CD14-positive monocyte (primary cell): Measurements from ENCODE around the gene EPB41L5. TPM values are rescaled to one million over a fixed set of nuclear protein-coding genes. Genes with fewer than 3 reads are reported as not detected.

Experiments
- DNase-seq, 3 donors: peaks; one replicate each; pipeline ENCODE4 v3.0.0-alpha.2; 2011 to 2022
- H2AFZ ChIP-seq: 2 replicates; pipeline ENCODE4 v1.6.0; 2012; ENCODE audit warnings: mild to moderate bottlenecking, low read depth, low read length, inconsistent platforms; ENCODE audit not compliant: insufficient read depth, poor library complexity, severe bottlenecking
- H3K27ac ChIP-seq, 2 donors: 1 replicate in 1 of 2; 2 replicates in 1 of 2; pipeline ENCODE4 v1.5.1; 2012 to 2013; ENCODE audit warnings: low read length in 2 of 2, control low read depth in 1 of 2, inconsistent platforms in 1 of 2, low read depth in 1 of 2, mild to moderate bottlenecking in 1 of 2
- H3K27me3 ChIP-seq, 2 donors: one replicate each; pipeline versions ENCODE4 v1.6.0 to v1.6.1; 2011 to 2013; ENCODE audit warnings: low read length in 2 of 2; ENCODE audit not compliant: control insufficient read depth in 2 of 2, insufficient read depth in 2 of 2
- H3K36me3 ChIP-seq, 2 donors: replicated peaks in 1 of 2; 1 replicate in 1 of 2; 2 replicates in 1 of 2; pipeline versions ENCODE4 v1.5.1 to v1.6.1; 2012 to 2013; ENCODE audit warnings: low read length in 2 of 2, control low read depth in 1 of 2, inconsistent platforms in 1 of 2, mild to moderate bottlenecking in 1 of 2; ENCODE audit not compliant: insufficient read depth in 2 of 2, control insufficient read depth in 1 of 2
- H3K4me1 ChIP-seq, 2 donors: 1 replicate in 1 of 2; 2 replicates in 1 of 2; pipeline versions ENCODE4 v1.5.1 to v1.6.1; 2012 to 2013; ENCODE audit warnings: low read length in 2 of 2, control low read depth in 1 of 2, inconsistent platforms in 1 of 2, mild to moderate bottlenecking in 1 of 2, moderate library complexity in 1 of 2; ENCODE audit not compliant: insufficient read depth in 2 of 2, control insufficient read depth in 1 of 2
- H3K4me2 ChIP-seq: replicated peaks from 2 replicates; pipeline ENCODE3; 2012; ENCODE audit warnings: low read length, moderate library complexity, mild to moderate bottlenecking; ENCODE audit not compliant: poor library complexity, severe bottlenecking; ENCODE audit errors: extremely low read depth
- H3K4me3 ChIP-seq, 3 experiments: fragments of 200-600 bp in 1 of 3; sonication (generic) in 1 of 3; replicated peaks in 1 of 3; 1 replicate in 2 of 3; 2 replicates in 1 of 3; pipeline ENCODE4 v1.5.1; 2011 to 2013; ENCODE audit warnings: low read length in 3 of 3, mild to moderate bottlenecking in 3 of 3, control low read depth in 2 of 3, low read depth in 2 of 3, inconsistent platforms in 1 of 3, moderate library complexity in 1 of 3
- H3K79me2 ChIP-seq: 2 replicates; pipeline ENCODE4 v1.6.0; 2012; ENCODE audit warnings: mild to moderate bottlenecking, control low read depth, inconsistent platforms, low read length, moderate library complexity; ENCODE audit not compliant: insufficient read depth
- H3K9ac ChIP-seq: 2 replicates; pipeline ENCODE4 v1.6.0; 2017; ENCODE audit warnings: low read length, mild to moderate bottlenecking; ENCODE audit not compliant: insufficient read depth, poor library complexity, severe bottlenecking
- H3K9me3 ChIP-seq, 2 donors: replicated peaks in 1 of 2; 1 replicate in 1 of 2; 2 replicates in 1 of 2; pipeline versions ENCODE4 v1.5.1 to v1.6.1; 2012 to 2013; ENCODE audit warnings: low read length in 2 of 2, control low read depth in 1 of 2; ENCODE audit not compliant: control insufficient read depth in 1 of 2, insufficient read depth in 1 of 2
- H4K20me1 ChIP-seq: 2 replicates; pipeline ENCODE4 v1.6.0; 2012; ENCODE audit warnings: mild to moderate bottlenecking, low read length, control low read depth, moderate library complexity; ENCODE audit not compliant: insufficient read depth
- H3K27ac Mint-ChIP-seq, 7 donors: one replicate each; pipeline ENCODE4 v1.8.0; 2020; ENCODE audit warnings: mild to moderate bottlenecking in 7 of 7, mixed read lengths in 7 of 7, moderate library complexity in 6 of 7, inconsistent platforms in 2 of 7
- H3K27me3 Mint-ChIP-seq, 3 donors: one replicate each; pipeline ENCODE4 v1.8.0; 2021 to 2022; ENCODE audit warnings: low read depth in 3 of 3, mild to moderate bottlenecking in 3 of 3, mixed read lengths in 3 of 3, moderate library complexity in 3 of 3, inconsistent platforms in 1 of 3
- H3K36me3 Mint-ChIP-seq, 2 donors: one replicate each; pipeline ENCODE4 v1.8.0; 2020; ENCODE audit warnings: mixed read lengths in 2 of 2, inconsistent platforms in 1 of 2, mild to moderate bottlenecking in 1 of 2
- H3K4me1 Mint-ChIP-seq: one replicate; pipeline ENCODE4 v1.8.0; 2020; ENCODE audit warnings: mild to moderate bottlenecking, mixed read lengths
- H3K4me3 Mint-ChIP-seq, 2 donors: one replicate each; pipeline ENCODE4 v1.8.0; 2020; ENCODE audit warnings: mild to moderate bottlenecking in 2 of 2, mixed read lengths in 2 of 2, moderate library complexity in 1 of 2
- H3K9me3 Mint-ChIP-seq, 7 donors: one replicate each; pipeline ENCODE4 v1.8.0; 2020 to 2022; ENCODE audit warnings: mixed read lengths in 7 of 7, mild to moderate bottlenecking in 6 of 7, moderate library complexity in 6 of 7, inconsistent platforms in 2 of 7
- CTCF ChIP-seq: fragments of 200-600 bp; IDR thresholded peaks from one replicate; pipeline ENCODE4 v1.8.0; 2022; ENCODE audit warnings: antibody characterized with exemption, mild to moderate bottlenecking
- WGBS: methylation state at CpG from one replicate; pipeline ENCODE4 v1.1.5; 2013; ENCODE audit warnings: missing lambda C conversion rate; ENCODE audit not compliant: insufficient coverage; 5-methylcytosine and 5-hydroxymethylcytosine counted together
- intact Hi-C, 2 donors: fragments of 100-400 bp; cut with micrococcal nuclease; formaldehyde crosslinking; loops; one replicate each; pipeline versions ENCODE4 v1.15.0 to v1.15.1; 2023
- polyA plus RNA-seq, 3 donors: library from polyadenylated mRNA; depleted of rRNA in 1 of 3; unstranded in 2 of 3; stranded (reverse) in 1 of 3; fragments of 300-500 nt in 2 of 3; fragments of >200 nt in 1 of 3; fragmentation: Illumina TruSeq in 2 of 3; gene quantifications; 1 replicate in 2 of 3; 2 replicates in 1 of 3; pipeline ENCODE4 v1.2.3, GENCODE V29; 2012 to 2021

The EPB41L5 gene
- polyA plus RNA-seq, 3 donors: 1.4 to 2.4 (median 2.0) TPM

GRCh38 chr2:120226316-120226715 lies 213.4 kb downstream of the EPB41L5 start:
- Histone ChIP-seq H3K27me3 (peaks cover 0 to 5% of the 10 kb centered on the region in 2 donors), H2AFZ (peak overlapping the region; percentile 31), H3K9ac (no peak overlapping the region), H3K4me1 (peaks cover 13 to 28% of the 10 kb centered on the region in 2 donors), H3K36me3 (no peaks in the 10 kb centered on the region), H3K79me2 (peaks cover 15% of the 10 kb centered on the region), H4K20me1 (no peaks in the 10 kb centered on the region), H3K27ac (no peak overlapping the region), H3K4me2 (no peak overlapping the region), H3K4me3 (no peak overlapping the region), H3K9me3 (peaks cover 0 to 8% of the 10 kb centered on the region in 2 donors)
- DNase-seq: no peak
- WGBS: 36% methylated on average over 7 of the region's 9 CpGs
- Mint-ChIP-seq H3K4me1 (peaks cover 37% of the 10 kb centered on the region), H3K4me3 (peak overlapping the region in 1 of 2 donors; percentile 4), H3K9me3 (peaks cover 6 to 9% (median 7%) of the 10 kb centered on the region in 7 donors), H3K27ac (no peak overlapping the region), H3K36me3 (peaks cover 12 to 16% of the 10 kb centered on the region in 2 donors), H3K27me3 (peaks cover 15 to 24% (median 24%) of the 10 kb centered on the region in 3 donors)
- intact Hi-C loops: loop anchor here in 1 of 2 donors (10.0 kb wide), 1 partner anchor 88 kb away; no protein-coding TSS in a partner anchor
- no peak for TF ChIP-seq CTCF

GRCh38 chr2:120227111-120227991 lies 214.5 kb downstream of the EPB41L5 start:
- Mint-ChIP-seq H3K4me1 (peaks cover 36% of the 10 kb centered on the region), H3K9me3 (peaks cover 4 to 6% (median 4%) of the 10 kb centered on the region in 7 donors), H3K4me3 (no peak overlapping the region), H3K36me3 (peaks cover 3 to 9% of the 10 kb centered on the region in 2 donors), H3K27me3 (peaks cover 15 to 24% (median 23%) of the 10 kb centered on the region in 3 donors), H3K27ac (peak overlapping the region in 1 of 7 donors; percentile 22)
- Histone ChIP-seq H3K9ac (no peak overlapping the region), H2AFZ (no peak overlapping the region), H3K27me3 (peaks cover 0 to 5% of the 10 kb centered on the region in 2 donors), H3K9me3 (peaks cover 0 to 4% of the 10 kb centered on the region in 2 donors), H3K4me1 (peaks cover 18 to 26% of the 10 kb centered on the region in 2 donors), H3K27ac (no peak overlapping the region), H3K36me3 (no peaks in the 10 kb centered on the region), H4K20me1 (no peaks in the 10 kb centered on the region), H3K4me2 (no peak overlapping the region), H3K79me2 (peaks cover 6% of the 10 kb centered on the region), H3K4me3 (no peak overlapping the region)
- WGBS: 71% methylated on average over 15 of the region's 16 CpGs
- DNase-seq: no peak
- intact Hi-C loops: loop anchor here in 1 of 2 donors (10.0 kb wide), 1 partner anchor 87 kb away; no protein-coding TSS in a partner anchor
- no peak for TF ChIP-seq CTCF
